Common myeloid progenitor, CD34-positive (primary cell): ENCODE measurements around the gene DOCK7.
A peak's percentile ranks its signal among the peaks of the same experiment; 100 is the strongest.

Experiments used
- CTCF ChIA-PET: fragments of 350-600 bp; sonication (Branson Sonifier 250); formaldehyde crosslinking; loops from one replicate; lab custom pipeline; 2021; ENCODE audit warnings: antibody characterized with exemption; lab: Charles Lee
- POLR2A ChIA-PET: fragments of 350-600 bp; sonication (Branson Sonifier 250); formaldehyde crosslinking; loops from one replicate; lab custom pipeline; 2021; ENCODE audit warnings: antibody characterized with exemption; lab: Charles Lee
- DNase-seq, 3 donors: peaks; one replicate each; pipeline versions ENCODE4 v3.0.0 to v3.0.0-alpha.2; 2013
- H3K27ac ChIP-seq, 2 experiments: 1 replicate in 1 of 2; 2 replicates in 1 of 2; pipeline ENCODE4 v1.7.0; 2013; ENCODE audit warnings: inconsistent platforms in 2 of 2, low read length in 2 of 2, mild to moderate bottlenecking in 2 of 2, low read depth in 1 of 2, moderate library complexity in 1 of 2; ENCODE audit not compliant: severe bottlenecking in 2 of 2, insufficient read depth in 1 of 2, poor library complexity in 1 of 2
- H3K27me3 ChIP-seq, 5 experiments: replicated peaks in 2 of 5; 1 replicate in 3 of 5; 2 replicates in 2 of 5; pipeline versions ENCODE4 v1.6.1 to v1.7.0; 2013; ENCODE audit warnings: low read length in 4 of 5, mild to moderate bottlenecking in 2 of 5, moderate library complexity in 2 of 5, inconsistent platforms in 1 of 5; ENCODE audit not compliant: insufficient read depth in 5 of 5, control insufficient read depth in 4 of 5
- H3K36me3 ChIP-seq, 4 experiments: 1 replicate in 2 of 4; 2 replicates in 2 of 4; pipeline versions ENCODE4 v1.6.1 to v1.7.0; 2013; ENCODE audit warnings: low read length in 3 of 4, control low read depth in 1 of 4, mild to moderate bottlenecking in 1 of 4; ENCODE audit not compliant: control insufficient read depth in 4 of 4, insufficient read depth in 4 of 4
- H3K4me1 ChIP-seq, 4 experiments: 1 replicate in 3 of 4; 2 replicates in 1 of 4; pipeline versions ENCODE4 v1.6.1 to v1.7.1; 2013; ENCODE audit warnings: low read length in 3 of 4, mild to moderate bottlenecking in 3 of 4, control low read depth in 1 of 4, inconsistent platforms in 1 of 4, moderate library complexity in 1 of 4; ENCODE audit not compliant: control insufficient read depth in 4 of 4, insufficient read depth in 4 of 4; ENCODE audit errors: control extremely low read depth in 1 of 4
- H3K4me3 ChIP-seq, 7 experiments: 1 replicate in 4 of 7; 2 replicates in 3 of 7; pipeline versions ENCODE4 v1.5.1 to v1.7.0; 2013; ENCODE audit warnings: mild to moderate bottlenecking in 7 of 7, low read length in 6 of 7, moderate library complexity in 6 of 7, inconsistent platforms in 2 of 7, low read depth in 2 of 7, control low read depth in 1 of 7; ENCODE audit not compliant: insufficient read depth in 4 of 7, control insufficient read depth in 1 of 7; ENCODE audit errors: extremely low read depth in 1 of 7
- H3K9me3 ChIP-seq, 5 experiments: 1 replicate in 4 of 5; 2 replicates in 1 of 5; pipeline versions ENCODE4 v1.6.1 to v1.7.1; 2013; ENCODE audit warnings: low read length in 4 of 5, mild to moderate bottlenecking in 2 of 5, inconsistent platforms in 1 of 5, low read depth in 1 of 5, moderate library complexity in 1 of 5; ENCODE audit not compliant: control insufficient read depth in 4 of 5, insufficient read depth in 2 of 5; ENCODE audit errors: control extremely low read depth in 1 of 5
- WGBS: methylation state at CpG from one replicate; pipeline ENCODE4 v1.1.5; 2013; ENCODE audit not compliant: insufficient coverage; 5-methylcytosine and 5-hydroxymethylcytosine counted together

Gene DOCK7

GRCh38 chr1:62415687-62416086 lies 272.5 kb downstream of the DOCK7 start:
- CTCF ChIA-PET, result interaction anchor here (1.0 to 1.7 kb wide), 3 partner anchors 12 to 240 kb away, joined by 3 to 4 read pairs (median 4); no protein-coding TSS in a partner anchor
- no peaks in the 10 kb centered on the region for H3K4me1 ChIP-seq
- H3K36me3 ChIP-seq, result no peaks in the 10 kb centered on the region
- POLR2A ChIA-PET, result no interaction called here
- H3K9me3 ChIP-seq, result no peaks in the 10 kb centered on the region
- no peak for DNase-seq
- no peak overlapping the region for H3K4me3 ChIP-seq
- WGBS, result 100% methylated on average over 3 of the region's 8 CpGs
- no peak overlapping the region for H3K27ac ChIP-seq
- H3K27me3 ChIP-seq, result no peaks in the 10 kb centered on the region

GRCh38 chr1:62407398-62408009 lies 280.7 kb downstream of the DOCK7 start:
- peak; percentile 55 to 76 (median 65) for DNase-seq
- WGBS, result 80% methylated on average over 7 of the region's 12 CpGs

GRCh38 chr1:62406576-62406975 lies 281.6 kb downstream of the DOCK7 start:
- Histone ChIP-seq H3K9me3 (no peaks in the 10 kb centered on the region), H3K4me3 (no peak overlapping the region), H3K27ac (no peak overlapping the region), H3K36me3 (no peaks in the 10 kb centered on the region), H3K4me1 (no peaks in the 10 kb centered on the region), H3K27me3 (no peaks in the 10 kb centered on the region)
- ChIA-PET CTCF (interaction anchor here (0.7 to 8.3 kb wide), 6 partner anchors 29 to 284 kb away, joined by 3 to 74 read pairs (median 6); no protein-coding TSS in a partner anchor), POLR2A (no interaction called here)
- WGBS, result 83% methylated on average over 2 of the region's 3 CpGs
- no peak for DNase-seq

More at GRCh38 chr1:62407398-62408009, 280.7 kb downstream of the DOCK7 start:
- no peaks in the 10 kb centered on the region for H3K9me3 ChIP-seq
- CTCF ChIA-PET, result interaction anchor here (1.1 to 8.3 kb wide), 4 partner anchors 30 to 236 kb away, joined by 3 to 74 read pairs (median 6); no protein-coding TSS in a partner anchor
- H3K4me3 ChIP-seq, result no peak overlapping the region
- H3K27ac ChIP-seq, result no peak overlapping the region
- H3K36me3 ChIP-seq, result no peaks in the 10 kb centered on the region
- no peaks in the 10 kb centered on the region for H3K27me3 ChIP-seq
- H3K4me1 ChIP-seq, result no peaks in the 10 kb centered on the region
- POLR2A ChIA-PET, result no interaction called here

GRCh38 chr1:62405247-62405646 lies 282.9 kb downstream of the DOCK7 start:
- Histone ChIP-seq H3K36me3 (no peaks in the 10 kb centered on the region), H3K27ac (no peak overlapping the region), H3K4me3 (no peak overlapping the region), H3K4me1 (no peaks in the 10 kb centered on the region), H3K27me3 (no peaks in the 10 kb centered on the region), H3K9me3 (no peaks in the 10 kb centered on the region)
- 90% methylated on average over 2 of the region's 2 CpGs for WGBS
- no peak for DNase-seq
- ChIA-PET POLR2A (no interaction called here), CTCF (interaction anchor here (0.6 to 8.3 kb wide), 10 partner anchors 10 to 325 kb away, joined by 3 to 74 read pairs (median 3); no protein-coding TSS in a partner anchor)
